Fibroblast of lung (primary cell): ENCODE data around the gene LRRC71. TPM values are rescaled to one million over a fixed set of nuclear protein-coding genes. Genes with fewer than 3 reads are reported as not detected.

ENCODE experiments used
- DNase-seq, 2 donors: peaks; one replicate each; pipeline versions ENCODE4 v3.0.0 to v3.0.0-alpha.2; 2010; ENCODE audit warnings: low read depth in 2 of 2
- H2AFZ ChIP-seq: 2 replicates; pipeline ENCODE4 v1.5.1; 2012; ENCODE audit warnings: low read length, control low read depth, inconsistent platforms
- H3K27ac ChIP-seq: 2 replicates; pipeline ENCODE4 v1.5.1; 2011; ENCODE audit warnings: low read length, control low read depth; ENCODE audit not compliant: insufficient read depth
- H3K27me3 ChIP-seq: 2 replicates; pipeline ENCODE4 v1.5.1; 2011; ENCODE audit warnings: mild to moderate bottlenecking, low read length; ENCODE audit not compliant: control insufficient read depth, insufficient read depth
- H3K36me3 ChIP-seq: 2 replicates; pipeline ENCODE4 v1.5.1; 2011; ENCODE audit warnings: low read length; ENCODE audit not compliant: control insufficient read depth, insufficient read depth
- H3K4me1 ChIP-seq: 2 replicates; pipeline ENCODE4 v1.5.1; 2011; ENCODE audit warnings: low read length; ENCODE audit not compliant: control insufficient read depth, insufficient read depth; ENCODE audit errors: extremely low read depth
- H3K4me2 ChIP-seq: 2 replicates; pipeline ENCODE4 v1.5.1; 2011; ENCODE audit warnings: low read length, control low read depth; ENCODE audit not compliant: insufficient read depth; ENCODE audit errors: extremely low read depth
- H3K4me3 ChIP-seq, 4 experiments: fragments of 200-600 bp in 1 of 4; sonication (generic) in 1 of 4; replicated peaks in 1 of 4; 2 replicates each; pipeline ENCODE4 v1.5.1; 2011 to 2016; ENCODE audit warnings: low read length in 4 of 4, low read depth in 3 of 4, mild to moderate bottlenecking in 3 of 4, control low read depth in 2 of 4, inconsistent platforms in 1 of 4, mixed read lengths in 1 of 4; ENCODE audit not compliant: insufficient read depth in 1 of 4; ENCODE audit errors: control extremely low read depth in 1 of 4
- H3K79me2 ChIP-seq: 2 replicates; pipeline ENCODE4 v1.5.1; 2012; ENCODE audit warnings: mild to moderate bottlenecking, low read length, inconsistent platforms; ENCODE audit not compliant: control insufficient read depth, insufficient read depth
- H3K9ac ChIP-seq: 2 replicates; pipeline ENCODE4 v1.5.1; 2011; ENCODE audit warnings: mild to moderate bottlenecking, low read length, control low read depth; ENCODE audit not compliant: insufficient read depth
- H3K9me3 ChIP-seq: 2 replicates; pipeline ENCODE4 v1.5.1; 2012; ENCODE audit warnings: low read depth, low read length; ENCODE audit not compliant: control insufficient read depth, insufficient read depth
- H4K20me1 ChIP-seq: 2 replicates; pipeline ENCODE4 v1.5.1; 2011; ENCODE audit warnings: low read length; ENCODE audit not compliant: control insufficient read depth, insufficient read depth; ENCODE audit errors: extremely low read depth
- CTCF ChIP-seq, 2 donors: IDR thresholded peaks in 1 of 2; conservative IDR thresholded peaks in 1 of 2; 1 replicate in 1 of 2; 2 replicates in 1 of 2; pipeline ENCODE4 v1.5.1; 2011 to 2012; ENCODE audit warnings: low read length in 2 of 2, control low read depth in 1 of 2, inconsistent platforms in 1 of 2, low read depth in 1 of 2, mild to moderate bottlenecking in 1 of 2
- EZH2 ChIP-seq: IDR thresholded peaks from 2 replicates; pipeline ENCODE4 v1.5.1; 2012; ENCODE audit warnings: low read length, control low read depth, mild to moderate bottlenecking; ENCODE audit errors: missing control alignments
- polyA plus RNA-seq, 2 donors: library from polyadenylated mRNA; depleted of rRNA in 1 of 2; stranded (reverse) in 1 of 2; unstranded in 1 of 2; fragments of >200 nt; gene quantifications; 2 replicates each; pipeline ENCODE4 v1.2.1, GENCODE V29; 2011 to 2012; ENCODE audit warnings: missing spikeins in 1 of 2
- total RNA-seq: library from RNA; depleted of rRNA; stranded (reverse); fragments of >200 nt; gene quantifications from 2 replicates; pipeline ENCODE4 v1.2.1, GENCODE V29; 2014

LRRC71 gene
- total and polyA plus RNA-seq, 2 donors (not counting 1 experiment from before 2014, with no cell fraction given): 1.8 TPM; not detected in 1

- Histone ChIP-seq H3K4me3 (no peak overlapping the region), H3K27ac (no peak overlapping the region), H3K4me1 (no peaks in the 10 kb centered on the region), H4K20me1 (no peaks in the 10 kb centered on the region), H3K36me3 (peaks cover 23% of the 10 kb centered on the region), H3K79me2 (no peaks in the 10 kb centered on the region), H3K9me3 (no peaks in the 10 kb centered on the region), H2AFZ (no peak overlapping the region), H3K9ac (no peak overlapping the region), H3K27me3 (no peaks in the 10 kb centered on the region), H3K4me2 (no peak overlapping the region)
- TF ChIP-seq CTCF (conservative IDR thresholded peaks at IDR 0.05 in 1 of 2, IDR thresholded peaks at IDR 0.05 in 1 of 2; ENCODE audit: low read depth in 1 of 2, low read length in 2 of 2) (no peak), EZH2 (no peak)
- no peak for DNase-seq
Measured at GRCh38 chr1:156941675-156942074, 21.2 kb downstream of the LRRC71 start.

- no peaks in the 10 kb centered on the region for H4K20me1 ChIP-seq
- H3K36me3 ChIP-seq: peaks cover 23% of the 10 kb centered on the region
- no peak for TF ChIP-seq EZH2
- no peak for TF ChIP-seq CTCF (conservative IDR thresholded peaks at IDR 0.05 in 1 of 2, IDR thresholded peaks at IDR 0.05 in 1 of 2; ENCODE audit: low read depth in 1 of 2, low read length in 2 of 2)
- no peaks in the 10 kb centered on the region for H3K79me2 ChIP-seq
- no peak overlapping the region for H3K27ac ChIP-seq
- H3K27me3 ChIP-seq: no peaks in the 10 kb centered on the region
- no peak for DNase-seq
- no peaks in the 10 kb centered on the region for H3K9me3 ChIP-seq
- no peak overlapping the region for H3K4me2 ChIP-seq
- no peak overlapping the region for H2AFZ ChIP-seq
- H3K9ac ChIP-seq: no peak overlapping the region
- no peaks in the 10 kb centered on the region for H3K4me1 ChIP-seq
- H3K4me3 ChIP-seq: no peak overlapping the region
Measured at GRCh38 chr1:156942176-156942575, 21.7 kb downstream of the LRRC71 start.

- no peak for DNase-seq
- Histone ChIP-seq H3K79me2 (no peaks in the 10 kb centered on the region), H2AFZ (no peak overlapping the region), H3K4me1 (no peaks in the 10 kb centered on the region), H4K20me1 (no peaks in the 10 kb centered on the region), H3K27me3 (no peaks in the 10 kb centered on the region), H3K4me3 (no peak overlapping the region), H3K9me3 (no peaks in the 10 kb centered on the region), H3K9ac (no peak overlapping the region), H3K36me3 (peaks cover 24% of the 10 kb centered on the region), H3K27ac (no peak overlapping the region), H3K4me2 (no peak overlapping the region)
- no peak for TF ChIP-seq EZH2
- TF ChIP-seq CTCF (conservative IDR thresholded peaks at IDR 0.05 in 1 of 2, IDR thresholded peaks at IDR 0.05 in 1 of 2; ENCODE audit: low read depth in 1 of 2, low read length in 2 of 2): no peak
Measured at GRCh38 chr1:156942576-156942975, 22.1 kb downstream of the LRRC71 start.
